Ureter (tissue), 1 donor: Measurements from ENCODE around the gene HOXA13. TPM values are rescaled to one million over a fixed set of nuclear protein-coding genes. Genes with fewer than 3 reads are reported as not detected.

ENCODE experiments used
- DNase-seq: peaks from one replicate; pipeline ENCODE4 v3.0.0-alpha.2; 2020; ENCODE audit warnings: low spot score
- total RNA-seq: library from RNA; stranded (reverse); gene quantifications from one replicate; pipeline ENCODE4 v1.2.4, GENCODE V29; 2023
- donor health status: DM: yes; HTN: yes; CAD: no.

The HOXA13 gene
- total RNA-seq, 1 donor from 2014 or later, result 15.6 TPM

DNA sequence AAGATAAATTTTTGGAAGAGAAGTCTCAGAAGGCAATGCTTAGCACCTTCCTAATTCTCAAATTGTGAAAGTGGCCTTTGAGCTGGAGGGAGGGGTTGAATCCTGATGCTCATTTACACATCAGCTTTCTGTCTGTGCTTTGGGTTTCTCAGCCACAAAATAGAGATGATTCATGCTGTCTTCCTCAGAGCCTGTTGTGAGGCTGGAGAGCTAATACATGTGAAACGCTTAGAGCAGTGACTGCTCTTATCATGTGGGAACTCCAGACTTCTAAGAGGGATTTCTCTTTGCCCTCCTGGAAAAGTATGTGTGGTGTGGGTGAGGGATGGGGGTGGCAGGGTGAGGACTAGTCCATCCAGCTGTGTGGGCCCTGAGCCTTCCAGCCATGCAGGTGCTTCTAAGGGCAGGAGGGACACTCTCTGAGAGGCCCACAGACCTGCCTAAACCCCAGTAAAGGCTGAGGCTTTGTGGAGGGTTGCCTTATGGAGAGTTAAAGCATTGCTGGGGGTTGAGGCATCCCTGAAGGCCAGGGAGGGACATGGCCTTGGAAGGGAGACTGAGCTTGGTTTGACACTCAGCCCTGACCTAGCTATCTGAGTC lies 37.9 kb upstream of the HOXA13 start:
- DNase-seq, result no peak

DNA sequence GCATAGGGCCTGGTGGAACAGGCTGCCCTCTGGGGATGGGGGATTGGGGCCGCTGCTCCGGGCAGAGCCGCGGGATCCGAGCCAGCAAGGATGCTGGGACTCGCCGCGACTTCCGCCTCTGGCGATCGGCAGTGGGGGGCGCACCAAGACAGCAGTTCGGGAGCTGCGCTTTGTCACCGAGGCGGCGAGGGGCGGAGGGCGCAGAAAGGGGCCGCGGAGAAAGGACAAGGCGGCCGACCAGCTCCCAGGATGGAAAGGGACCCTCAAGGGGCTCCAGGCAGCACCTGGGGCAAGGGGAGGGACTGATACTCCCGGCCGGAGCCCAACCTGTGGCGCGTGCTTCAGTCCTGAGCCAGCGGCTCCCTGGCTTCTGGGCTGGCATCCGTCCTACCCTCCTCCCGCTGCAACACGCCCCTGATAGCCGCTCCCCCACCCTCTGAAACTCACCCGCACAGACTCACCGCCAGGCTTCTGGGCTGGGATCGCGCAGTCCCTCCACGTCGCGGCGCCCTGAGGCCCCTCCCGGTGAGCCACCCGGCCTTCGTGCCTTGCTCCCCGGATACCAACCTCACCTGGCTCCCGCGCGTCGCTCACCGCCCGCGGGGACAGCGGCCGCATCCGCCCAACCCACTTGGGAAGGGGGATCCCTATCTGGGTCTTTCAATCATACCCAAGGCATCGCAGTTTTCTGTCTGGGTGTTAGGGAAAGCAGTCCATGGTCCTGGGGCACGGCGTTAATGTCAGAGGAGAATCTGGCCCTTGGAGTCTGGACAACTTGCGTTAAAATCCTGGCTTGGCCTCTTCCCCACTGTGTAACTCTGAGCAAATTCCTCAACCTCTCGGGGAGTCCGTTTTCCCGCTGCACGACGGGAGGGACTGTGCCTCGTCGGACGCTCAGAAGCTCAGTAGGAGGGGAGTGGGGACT lies 35.8 kb upstream of the HOXA13 start:
- peak; percentile 76 for DNase-seq

DNA sequence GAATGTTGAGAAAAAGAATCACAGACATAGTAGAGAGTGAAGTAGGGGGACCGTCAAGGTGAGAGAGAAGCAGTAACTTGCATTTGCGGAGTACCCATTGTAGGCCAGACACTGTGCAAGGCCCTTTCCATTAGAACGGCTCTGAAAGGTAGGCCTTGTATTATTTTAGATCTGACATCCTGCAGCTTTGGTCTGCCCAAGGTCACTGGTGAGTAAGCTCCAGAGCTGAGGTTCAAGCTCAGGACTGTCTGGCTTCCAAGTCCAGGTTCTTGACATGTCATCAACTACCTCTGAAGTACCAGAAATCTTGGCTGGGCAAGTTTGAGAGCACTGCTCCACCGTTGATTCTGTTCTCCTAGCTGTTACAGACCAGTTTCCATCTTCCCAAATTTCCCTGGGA lies 29.6 kb upstream of the HOXA13 start:
- DNase-seq, result no peak

- DNase-seq, result no peak
These were observed 25.4 kb upstream of the HOXA13 start for GRCh38 chr7:27224983-27225934.

- DNase-seq, result no peak
These were observed 24.2 kb upstream of the HOXA13 start for GRCh38 chr7:27223941-27224575.

GRCh38 chr7:27221201-27221797 lies 21.4 kb upstream of the HOXA13 start:
- no peak for DNase-seq

DNA sequence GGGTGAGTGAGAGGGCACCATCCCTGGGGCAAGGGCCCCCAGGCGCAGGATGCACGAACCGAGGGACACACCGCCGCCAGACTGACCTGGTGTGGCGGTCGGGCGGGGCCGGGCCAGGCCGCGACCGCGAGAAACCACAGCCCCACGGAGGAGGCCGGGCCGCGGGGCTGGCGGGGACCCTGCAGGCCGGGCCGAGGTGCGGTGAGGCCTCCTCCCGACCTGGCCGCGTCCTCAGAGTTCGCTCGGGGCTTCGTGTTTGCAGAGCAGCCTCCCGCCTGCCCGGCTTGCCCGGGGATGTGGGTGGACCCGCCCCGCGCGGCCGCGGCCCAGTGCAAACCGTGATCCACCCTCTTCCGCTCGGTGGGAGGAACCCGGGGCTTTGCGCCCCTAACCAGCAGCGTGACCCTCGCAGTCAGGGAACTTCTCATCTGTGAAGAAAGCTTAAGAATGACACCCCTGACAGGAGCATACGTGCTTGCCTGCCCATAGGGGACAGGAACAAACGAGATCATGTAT lies 20.6 kb upstream of the HOXA13 start:
- no peak for DNase-seq

DNA sequence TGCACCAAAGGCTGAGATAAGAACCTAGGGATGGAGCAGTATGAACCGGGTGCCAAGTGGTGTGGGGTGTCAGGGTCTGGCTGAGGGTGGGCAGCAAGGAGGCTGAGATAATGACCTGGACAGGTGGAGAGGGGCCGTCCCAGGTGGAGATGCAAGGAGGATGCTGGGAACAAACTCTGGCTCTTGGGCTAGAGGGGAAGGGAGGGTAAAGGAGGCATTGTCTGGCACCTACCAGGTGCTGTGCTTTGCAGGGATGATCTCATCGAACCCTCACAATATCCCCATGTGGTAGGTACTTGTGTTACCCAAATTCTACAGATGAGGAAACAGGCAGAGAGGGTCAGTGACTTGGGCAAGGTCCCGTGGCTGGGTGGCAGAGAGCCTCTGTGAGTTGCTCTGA lies 19.9 kb upstream of the HOXA13 start:
- no peak for DNase-seq

DNA sequence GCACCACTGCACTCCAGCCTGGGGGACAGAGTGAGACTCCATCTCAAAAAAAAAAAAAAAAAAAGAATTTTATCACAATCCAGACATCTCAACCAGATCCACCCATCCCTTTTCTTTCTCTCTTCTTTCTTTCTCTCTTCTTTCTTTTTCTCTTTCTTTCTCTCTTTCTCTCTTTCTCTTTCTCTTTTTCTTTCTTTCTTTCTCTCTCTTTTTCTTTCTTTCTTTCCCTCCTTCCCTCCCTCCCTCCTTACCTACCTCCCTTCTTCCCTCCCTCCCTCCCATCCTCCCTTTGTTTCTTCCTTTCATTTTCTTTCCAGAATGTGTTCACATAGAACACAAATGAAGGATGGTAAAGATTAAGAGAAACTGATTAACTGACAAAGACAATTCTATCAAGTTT lies 18.1 kb upstream of the HOXA13 start:
- DNase-seq, result no peak

DNA sequence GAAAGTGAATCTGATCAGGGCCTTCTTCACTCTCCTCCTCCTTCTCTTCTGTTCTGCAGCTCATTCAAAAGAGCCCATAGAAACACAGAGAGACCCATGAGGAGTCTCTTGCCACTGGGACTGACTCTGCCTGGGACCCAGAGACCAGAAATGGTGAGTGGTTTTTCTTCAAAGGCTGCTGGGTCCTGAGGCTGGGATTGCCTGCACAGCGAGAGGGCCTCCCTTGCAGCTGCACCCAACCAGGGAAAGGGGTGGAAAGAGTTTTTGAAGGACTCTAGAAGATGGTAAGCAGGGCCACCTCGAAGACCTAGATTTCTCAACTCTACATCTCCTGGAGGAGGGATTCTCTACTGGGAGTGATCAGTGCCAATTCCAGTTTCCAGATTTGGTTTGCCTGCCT lies 15.5 kb upstream of the HOXA13 start:
- no peak for DNase-seq

DNA sequence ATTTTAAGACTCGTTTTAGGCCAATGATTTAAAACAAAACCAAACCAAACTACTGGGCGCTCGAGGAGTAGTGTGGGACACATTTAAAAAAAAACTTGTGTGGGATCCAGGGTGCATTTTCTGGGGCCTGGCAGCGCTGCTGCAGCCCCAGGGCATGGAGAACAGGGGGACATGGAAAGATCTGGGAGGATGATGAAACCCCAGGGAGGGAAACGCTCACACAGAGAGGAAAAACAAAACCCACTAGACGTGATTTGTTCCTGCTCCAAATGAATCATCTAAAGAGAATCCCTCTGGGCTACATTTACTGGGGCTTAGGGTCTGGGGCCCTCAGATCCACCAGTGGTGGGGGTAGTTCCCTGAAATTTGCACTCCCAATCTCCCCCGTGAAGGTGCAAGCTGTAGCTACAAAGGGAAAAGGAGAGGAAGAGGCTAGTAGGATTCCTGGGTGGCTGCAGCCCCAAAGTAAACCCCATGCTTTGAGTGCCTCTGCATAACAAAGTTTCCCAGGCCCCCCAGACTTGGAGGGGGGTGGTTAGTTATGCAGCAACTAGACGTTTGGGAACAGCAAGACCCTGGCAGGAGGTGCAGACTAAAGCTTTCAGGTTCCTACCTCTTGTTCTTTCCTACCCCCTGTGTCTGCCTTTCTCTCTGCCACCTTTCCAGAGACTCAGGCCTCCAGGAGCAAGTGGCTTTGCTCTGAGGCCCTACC lies 14.5 kb upstream of the HOXA13 start:
- DNase-seq, result no peak

- DNase-seq, result no peak
These were observed 13.7 kb upstream of the HOXA13 start for GRCh38 chr7:27213433-27214238.

GRCh38 chr7:27212497-27213432 lies 12.9 kb upstream of the HOXA13 start:
- DNase-seq, result no peak

- no peak for DNase-seq
These were observed 11.9 kb upstream of the HOXA13 start for GRCh38 chr7:27211764-27212204.

- DNase-seq, result no peak
These were observed 11.2 kb upstream of the HOXA13 start for GRCh38 chr7:27211084-27211446.

DNA sequence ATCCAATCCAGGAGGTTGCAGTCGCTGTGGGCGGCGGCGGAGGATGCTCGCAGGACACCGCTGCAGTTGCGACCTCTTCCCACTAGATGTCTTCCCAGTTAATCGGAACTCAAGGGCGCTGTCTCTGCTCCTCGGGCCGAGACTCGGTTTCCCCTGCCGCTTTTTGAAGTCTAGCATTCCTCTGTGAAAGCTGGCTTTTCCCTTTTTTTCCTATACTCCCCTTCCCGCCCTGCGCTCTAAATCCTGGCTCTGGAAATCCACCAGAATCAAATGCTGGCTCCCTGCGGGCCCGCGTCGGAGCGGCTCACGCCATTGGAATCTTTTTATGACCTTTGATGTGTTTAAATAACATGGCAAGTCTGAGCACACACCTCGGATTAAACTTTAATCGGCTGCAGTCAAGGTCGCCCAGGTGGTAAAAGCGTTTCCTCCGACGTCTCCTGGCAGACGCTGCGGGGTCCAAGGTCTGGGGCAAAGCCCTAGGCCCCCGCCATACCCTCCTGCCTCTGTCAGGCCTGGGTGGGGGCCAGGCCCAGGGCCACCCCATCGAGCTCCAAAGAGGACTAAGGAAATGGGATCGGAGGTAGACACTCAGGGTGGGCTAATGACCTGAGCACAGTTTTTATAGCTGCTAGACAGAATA lies 10.7 kb upstream of the HOXA13 start:
- no peak for DNase-seq

DNA sequence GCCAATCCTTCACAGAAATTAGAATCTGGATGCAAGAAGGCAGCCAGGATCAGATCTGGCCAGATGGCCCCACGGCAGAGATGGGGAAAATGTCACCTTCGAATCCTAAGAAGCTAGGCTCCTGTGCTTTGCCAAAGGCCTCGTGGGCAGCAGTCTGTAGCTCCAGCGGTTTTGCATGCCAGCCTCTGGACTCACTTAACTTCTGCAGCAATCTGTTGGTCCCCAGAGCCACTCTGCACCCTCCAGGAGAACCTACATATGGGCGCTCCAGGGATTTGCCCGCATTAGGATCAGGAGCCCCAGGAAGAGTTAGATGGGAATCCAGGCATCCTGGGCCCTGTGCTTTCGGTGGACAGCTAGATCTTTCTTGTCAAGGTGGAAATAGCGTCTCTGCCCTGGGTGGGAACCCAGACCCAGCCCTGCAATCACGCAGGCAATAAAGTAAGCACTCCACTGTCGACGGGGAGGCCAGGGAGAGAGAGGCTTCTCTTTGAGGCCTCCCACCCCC lies 10.1 kb upstream of the HOXA13 start:
- no peak for DNase-seq

DNA sequence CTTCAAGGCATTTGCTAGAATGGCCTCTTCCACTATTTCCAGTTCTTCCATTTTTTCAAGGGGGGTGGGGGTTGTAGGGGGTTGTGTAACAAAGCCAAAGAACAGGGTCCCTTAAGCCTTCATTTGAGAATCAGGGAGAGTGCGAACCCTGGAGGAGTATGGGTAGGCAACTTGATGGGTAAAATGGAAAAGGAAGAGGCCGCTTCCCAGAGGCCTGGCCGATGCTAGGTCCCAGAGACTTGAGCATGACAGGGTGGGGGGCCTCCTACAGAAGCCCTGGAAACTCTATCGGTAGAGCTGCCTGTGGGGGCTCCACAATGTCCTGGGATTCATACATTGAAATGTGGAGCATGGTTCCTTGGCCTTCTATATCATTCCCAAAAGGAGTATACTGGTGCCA lies 9.1 kb upstream of the HOXA13 start:
- DNase-seq, result no peak
